ENCODE data around the gene NTRK1.

The NTRK1 gene

GRCh38 chr1:156881101-156881500 lies 20.4 kb downstream of the NTRK1 start:
- no peak for DNase-seq (ENCODE audit: low spot score)

DNA sequence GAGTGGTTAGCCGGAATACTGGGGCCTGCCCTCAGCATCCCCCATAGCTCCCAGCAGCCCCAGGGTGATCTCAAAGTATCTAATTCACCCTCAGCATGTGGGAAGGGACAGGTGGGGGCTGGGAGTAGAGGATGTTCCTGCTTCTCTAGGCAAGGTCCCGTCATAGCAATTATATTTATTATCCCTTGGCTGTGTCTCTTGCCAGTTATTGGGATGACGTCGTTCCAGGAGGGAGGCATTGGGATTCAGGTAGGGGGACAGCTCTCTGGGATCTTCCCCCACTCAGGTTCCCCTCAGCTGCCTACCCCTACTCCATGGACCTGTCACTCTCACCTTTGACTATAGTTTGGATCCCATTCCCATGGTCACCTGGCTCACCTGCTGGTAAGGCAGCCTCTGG lies 21.0 kb downstream of the NTRK1 start:
- no peak for DNase-seq (ENCODE audit: low spot score)

GRCh38 chr1:156882543-156882942 lies 21.9 kb downstream of the NTRK1 start:
- DNase-seq (ENCODE audit: low spot score), result no peak

- no peak for DNase-seq (ENCODE audit: low spot score)
Observed at GRCh38 chr1:156883919-156884318, 23.3 kb downstream of the NTRK1 start.

- DNase-seq (ENCODE audit: low spot score), result no peak
Observed at GRCh38 chr1:156884560-156885184, 24.0 kb downstream of the NTRK1 start.

DNA sequence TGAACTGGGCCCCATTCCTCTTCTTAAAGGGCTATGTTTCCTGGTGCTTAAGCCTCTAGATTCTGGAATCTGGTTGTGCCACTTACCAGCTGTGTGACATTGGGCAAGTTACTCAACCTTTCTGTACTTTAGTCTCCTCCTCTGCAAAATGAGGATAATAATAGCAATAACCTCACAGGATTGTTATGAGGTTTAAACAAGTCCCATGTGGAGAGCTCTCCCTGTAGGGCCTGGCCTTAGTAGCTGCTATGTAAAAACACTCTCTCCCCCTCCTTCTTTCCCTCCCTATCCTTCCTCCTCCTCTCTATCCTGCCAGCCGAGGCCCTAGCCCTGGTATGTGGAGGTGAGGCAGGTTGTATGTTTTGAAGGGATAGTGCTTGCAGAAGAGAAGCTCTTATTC lies 24.6 kb downstream of the NTRK1 start:
- DNase-seq (ENCODE audit: low spot score), result no peak

DNA sequence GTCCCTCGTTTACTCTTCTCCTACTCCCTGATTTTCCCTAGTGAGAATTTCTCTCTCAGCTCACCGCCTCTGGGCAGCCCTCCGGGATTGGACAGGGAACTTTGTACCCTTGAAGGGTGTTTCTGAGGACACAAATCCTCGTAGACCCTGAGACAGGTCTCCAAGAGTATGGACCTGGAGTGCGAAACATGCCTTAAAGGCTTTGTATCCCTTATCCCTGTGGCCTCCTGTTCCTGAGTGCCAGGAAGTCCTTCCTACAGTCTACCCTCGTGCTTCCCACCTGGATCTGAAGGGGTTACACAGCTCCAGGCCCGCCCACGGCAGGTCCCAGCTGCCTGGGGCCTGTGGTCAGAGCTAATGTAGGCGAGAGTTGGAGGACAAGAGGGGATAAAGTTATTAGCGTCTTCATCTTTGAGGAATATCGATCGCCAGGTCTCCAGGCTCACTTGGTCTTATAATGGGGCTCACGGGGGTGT lies 25.3 kb downstream of the NTRK1 start:
- DNase-seq (ENCODE audit: low spot score), result no peak

DNA sequence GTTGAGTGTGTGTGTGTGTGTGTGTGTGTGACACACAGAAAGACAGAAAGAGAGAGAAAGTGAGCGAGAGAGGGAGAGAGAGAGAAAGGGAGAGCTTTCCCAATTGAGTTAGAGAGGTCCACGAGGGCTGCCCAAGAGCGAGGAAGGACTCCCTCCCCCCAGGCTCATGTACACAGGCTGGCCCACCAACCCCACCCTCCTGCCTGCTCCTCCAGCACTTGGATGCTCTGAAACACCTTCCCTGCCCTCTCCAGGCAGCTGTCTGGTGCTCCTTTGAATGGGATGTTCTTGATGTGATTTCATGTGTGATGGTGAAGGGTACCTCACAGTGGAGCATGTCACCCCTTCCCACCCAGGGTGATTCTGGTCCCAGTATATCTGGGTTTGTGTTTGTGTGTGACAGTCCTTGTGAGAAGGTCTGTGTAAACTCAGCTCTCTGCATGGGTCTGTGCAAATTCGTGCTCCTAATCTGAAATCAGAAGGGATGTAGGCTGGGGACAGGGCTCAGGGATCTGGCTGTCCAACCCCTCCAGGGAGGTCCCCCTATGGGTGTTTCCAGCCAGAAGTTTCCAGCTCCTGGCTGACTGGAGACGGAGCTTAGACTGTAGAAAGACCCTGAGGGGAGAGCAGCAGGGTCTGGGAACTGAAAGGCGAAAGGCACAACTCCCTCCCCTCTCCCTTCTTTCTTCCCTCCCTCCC lies 26.1 kb downstream of the NTRK1 start:
- DNase-seq (ENCODE audit: low spot score), result no peak

DNA sequence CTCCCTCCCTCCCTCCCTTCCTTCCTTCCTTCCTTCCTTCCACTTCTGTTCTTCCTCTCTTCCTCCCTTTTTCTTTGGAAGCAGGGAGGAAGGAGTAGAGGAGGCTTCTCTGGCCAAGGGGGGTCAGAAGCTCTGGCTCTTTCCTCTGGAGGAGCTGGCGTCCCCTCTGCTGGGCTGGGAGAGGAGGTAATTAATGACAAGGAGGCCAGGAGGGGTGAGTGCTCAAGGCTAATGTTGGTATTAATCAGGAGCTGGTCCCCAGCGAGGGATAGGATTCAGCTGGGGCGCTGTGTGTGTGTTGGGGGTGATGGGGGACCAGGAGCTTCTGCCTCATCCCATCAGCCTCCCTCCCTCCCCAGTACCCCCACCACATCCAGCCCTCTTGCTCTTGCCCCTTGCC lies 26.7 kb downstream of the NTRK1 start:
- no peak for DNase-seq (ENCODE audit: low spot score)

DNA sequence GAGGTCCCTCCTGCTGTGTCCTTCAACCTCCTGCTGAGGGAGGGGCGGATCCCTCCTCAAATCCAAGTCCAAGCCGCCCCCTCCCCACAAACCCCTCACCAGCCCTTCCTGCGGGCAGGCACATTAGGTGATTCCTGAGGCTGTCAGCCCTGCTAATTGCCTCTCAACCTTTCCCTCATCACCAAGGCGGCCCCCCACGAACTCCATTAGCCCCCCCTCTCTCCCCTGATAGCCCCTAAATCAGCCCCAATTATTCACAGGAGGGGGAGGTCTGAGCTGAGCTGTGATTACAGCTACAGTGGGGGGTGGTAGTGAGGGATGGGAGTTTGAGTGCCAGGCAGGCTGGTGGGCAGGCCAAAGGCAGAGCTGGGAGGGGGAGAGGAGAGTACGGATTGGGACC lies 27.1 kb downstream of the NTRK1 start:
- no peak for DNase-seq (ENCODE audit: low spot score)

GRCh38 chr1:156889802-156890580 lies 29.3 kb downstream of the NTRK1 start:
- DNase-seq (ENCODE audit: low spot score), result peak; percentile 89

- peak; percentile 56 for DNase-seq (ENCODE audit: low spot score)
Observed at GRCh38 chr1:156892190-156893047, 31.8 kb downstream of the NTRK1 start.

GRCh38 chr1:156893048-156893953 lies 32.6 kb downstream of the NTRK1 start, which contains the start of gene PEAR1:
Gene PEAR1 (plus strand): TSS chr1:156893718. CDS start chr1:156903927, 10,209 bp downstream.
- DNase-seq (ENCODE audit: low spot score), result no peak

- no peak for DNase-seq (ENCODE audit: low spot score)
Observed at GRCh38 chr1:156894001-156894400, 33.3 kb downstream of the NTRK1 start.

- DNase-seq (ENCODE audit: low spot score), result no peak
Observed at GRCh38 chr1:156894711-156895454, 34.2 kb downstream of the NTRK1 start.

DNA sequence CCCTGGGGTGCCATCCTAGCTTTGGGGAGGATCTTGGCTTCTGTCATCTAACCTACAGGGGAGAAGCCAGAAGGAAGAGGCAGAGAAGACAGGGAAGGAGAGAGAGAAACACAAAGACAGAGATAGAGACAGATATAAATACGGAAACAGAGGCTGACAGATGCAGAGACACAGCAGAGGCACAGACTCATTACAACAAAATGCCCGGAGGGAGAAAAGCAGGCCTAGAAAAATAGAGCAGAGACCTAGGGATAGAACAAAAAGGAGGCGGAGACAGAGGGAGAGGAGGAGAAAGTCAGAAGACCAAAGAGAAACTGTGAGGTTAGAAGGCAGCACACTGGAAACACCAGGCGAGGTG lies 34.8 kb downstream of the NTRK1 start:
- no peak for DNase-seq (ENCODE audit: low spot score)

DNA sequence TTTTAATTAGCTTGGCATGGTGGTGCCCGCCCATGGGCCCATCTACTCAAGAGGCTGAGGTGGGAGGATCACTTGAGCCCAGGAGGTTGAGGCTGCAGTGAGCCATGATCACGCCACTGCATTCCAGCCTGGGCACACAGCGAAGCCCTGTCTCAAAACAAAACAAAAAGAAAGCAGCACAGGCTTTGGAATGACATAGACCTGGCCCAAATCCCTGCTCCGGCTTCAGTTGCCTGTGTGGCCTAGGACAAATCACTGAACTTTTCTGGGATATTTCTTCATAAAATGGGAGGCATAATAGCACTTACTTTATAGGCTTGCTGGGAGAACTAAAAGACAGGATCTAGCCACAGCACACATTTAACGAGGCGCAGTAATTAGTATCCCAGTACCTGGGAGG lies 35.3 kb downstream of the NTRK1 start:
- no peak for DNase-seq (ENCODE audit: low spot score)

- no peak for DNase-seq (ENCODE audit: low spot score)
Observed at GRCh38 chr1:156896490-156897033, 35.9 kb downstream of the NTRK1 start.

- no peak for DNase-seq (ENCODE audit: low spot score)
Observed at GRCh38 chr1:156897078-156897825, 36.6 kb downstream of the NTRK1 start.

Data from pons (tissue), 1 donor.